Sciatic nerve (tissue), 2 donors: ENCODE data around the gene SUGCT. TPM values are rescaled to one million over a fixed set of nuclear protein-coding genes. Genes with fewer than 3 reads are reported as not detected.

Experiments
- ATAC-seq: fragments of 200-7000 bp; cut with Tn5 transposase; one replicate; pipeline ENCODE4 v1.9.1; 2020; ENCODE audit warnings: mild to moderate bottlenecking, moderate library complexity
- DNase-seq: peaks from one replicate; pipeline ENCODE4 v3.0.0-alpha.2; 2020; ENCODE audit warnings: low spot score
- intact Hi-C: fragments of 100-400 bp; cut with DNase I; formaldehyde crosslinking; loops from one replicate; pipeline ENCODE4 v1.14.2; 2022
- total RNA-seq: library from RNA; stranded (reverse); fragmentation: NEBNext Ultra II Directional; extraction: Animal tissue kit (Norgen Biotek cat#: 25700); gene quantifications from one replicate; pipeline ENCODE4 v1.2.1, GENCODE V29; 2021
- donor health status: DM: no; HTN: no; CAD: no.
- donor health status: DM: no; HTN: no; CAD: no.

SUGCT gene
- total RNA-seq, 1 donor from 2014 or later, result 7.2 TPM

DNA sequence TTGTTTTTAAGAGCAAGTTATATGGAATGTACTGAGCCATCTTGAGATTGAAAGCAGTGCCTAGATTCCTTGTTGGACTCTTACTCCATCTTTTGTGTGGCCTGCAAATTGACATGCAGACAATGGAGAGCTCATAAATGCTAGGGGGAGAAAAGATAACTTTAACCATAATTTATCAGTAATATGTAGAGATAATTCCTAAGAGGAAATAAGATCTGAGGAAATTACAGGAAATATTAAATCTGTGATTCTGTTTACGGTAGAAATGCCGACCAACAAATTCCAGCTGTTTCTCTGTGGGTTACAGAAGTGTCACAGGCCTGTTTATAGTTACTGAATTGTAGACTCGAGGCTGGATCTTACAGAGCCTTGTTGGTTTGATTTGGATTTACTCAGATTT, 348.0 kb downstream of the SUGCT start:
- ATAC-seq, result no peak
- DNase-seq, result no peak
- intact Hi-C loops, result no loop called here

DNA sequence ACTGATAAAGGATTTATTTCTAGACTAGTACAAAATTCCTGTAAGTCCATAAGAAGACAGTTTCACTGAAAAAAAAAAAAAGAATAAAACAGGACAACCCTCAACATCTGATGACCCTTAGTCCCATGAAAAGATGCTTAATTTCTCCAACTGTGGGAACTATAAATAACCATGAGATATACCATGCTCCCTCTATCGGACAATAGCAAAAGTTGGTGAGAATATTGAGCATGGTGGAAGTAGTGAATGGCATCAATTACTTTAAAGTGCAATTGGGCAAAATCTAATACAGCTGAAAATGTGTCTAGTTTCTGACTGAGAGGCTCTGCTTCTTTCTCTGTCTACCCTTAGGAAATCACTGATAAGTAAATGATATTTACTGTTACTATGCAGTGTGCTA, 348.8 kb downstream of the SUGCT start:
- intact Hi-C loops, result no loop called here
- ATAC-seq (no peak), DNase-seq (no peak)

- intact Hi-C loops, result loop anchor here (5.0 kb wide), 1 partner anchor 397 kb away; no protein-coding TSS in a partner anchor
- DNase-seq (no peak), ATAC-seq (no peak)
Measured at GRCh38 chr7:40489844-40490602, 355.2 kb downstream of the SUGCT start.

GRCh38 chr7:40490603-40490924, 355.8 kb downstream of the SUGCT start:
- intact Hi-C loops, result no loop called here
- DNase-seq (no peak), ATAC-seq (no peak)

GRCh38 chr7:40492946-40493345, 358.1 kb downstream of the SUGCT start:
- ATAC-seq, result no peak
- DNase-seq, result no peak
- intact Hi-C loops, result no loop called here

GRCh38 chr7:40493609-40494051, 358.8 kb downstream of the SUGCT start:
- DNase-seq (no peak), ATAC-seq (peak; percentile 76)
- intact Hi-C loops, result no loop called here

GRCh38 chr7:40498924-40499510, 364.2 kb downstream of the SUGCT start:
- no peak for DNase-seq

DNA sequence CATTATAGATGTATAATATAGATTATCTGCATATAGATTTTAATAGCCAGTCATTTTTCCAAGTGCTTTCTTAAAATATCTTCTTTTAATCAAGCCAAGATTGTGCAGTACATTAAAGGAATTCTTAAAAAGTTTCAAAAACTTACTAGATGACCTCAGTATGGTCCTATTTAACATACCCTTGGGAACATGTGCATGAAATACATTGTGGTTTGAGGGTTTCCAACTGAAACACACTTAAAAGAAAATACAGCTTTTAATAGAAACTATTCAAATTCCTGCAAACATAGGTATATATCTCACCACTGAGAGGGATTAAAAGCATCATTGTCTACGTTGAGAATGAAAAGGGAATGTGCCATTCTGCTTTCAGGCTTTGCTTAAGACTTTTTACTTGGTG, 364.9 kb downstream of the SUGCT start:
- ATAC-seq, result no peak
- intact Hi-C loops, result no loop called here
- no peak for DNase-seq

More at GRCh38 chr7:40498924-40499510, 364.2 kb downstream of the SUGCT start:
- no peak for ATAC-seq
- intact Hi-C loops, result no loop called here

DNA sequence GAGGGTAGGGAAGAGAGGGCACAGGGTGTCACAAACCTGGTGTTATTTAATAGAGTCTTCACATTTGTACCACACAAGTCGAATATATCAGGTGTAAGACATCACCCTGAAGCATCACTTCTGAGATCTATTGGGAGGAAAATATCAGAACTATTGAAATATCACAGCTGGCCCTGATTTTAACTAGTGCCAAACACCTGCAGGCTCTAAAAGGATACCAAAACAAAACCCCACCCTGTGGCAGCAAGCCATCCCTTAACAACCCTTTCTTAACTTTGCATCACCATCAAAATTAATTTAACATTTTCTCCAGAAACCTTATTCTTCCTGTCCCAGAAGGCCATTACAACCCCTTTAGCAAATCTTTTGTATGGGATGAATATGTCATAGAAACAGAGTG, 365.4 kb downstream of the SUGCT start:
- intact Hi-C loops, result no loop called here
- ATAC-seq (peak; percentile 53), DNase-seq (no peak)

DNA sequence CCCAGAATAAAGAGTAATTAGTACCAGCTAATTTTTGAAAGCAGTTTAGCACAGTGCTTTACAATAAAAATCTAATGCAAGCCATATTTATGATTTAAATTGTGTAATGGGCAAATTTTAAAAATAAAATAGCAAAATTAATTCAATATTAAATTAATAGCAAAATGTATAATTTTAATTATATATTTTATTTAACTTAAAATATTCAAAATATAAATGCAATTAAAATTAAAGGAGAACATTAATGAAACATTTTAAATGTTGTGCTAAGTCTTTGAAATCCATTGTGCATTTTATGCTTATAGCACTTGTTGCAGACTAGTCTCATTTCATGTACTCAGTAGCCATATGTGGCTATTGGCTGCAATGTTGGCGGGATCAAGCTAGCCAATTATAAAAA, 367.6 kb downstream of the SUGCT start:
- intact Hi-C loops, result no loop called here
- no peak for ATAC-seq
- no peak for DNase-seq

DNA sequence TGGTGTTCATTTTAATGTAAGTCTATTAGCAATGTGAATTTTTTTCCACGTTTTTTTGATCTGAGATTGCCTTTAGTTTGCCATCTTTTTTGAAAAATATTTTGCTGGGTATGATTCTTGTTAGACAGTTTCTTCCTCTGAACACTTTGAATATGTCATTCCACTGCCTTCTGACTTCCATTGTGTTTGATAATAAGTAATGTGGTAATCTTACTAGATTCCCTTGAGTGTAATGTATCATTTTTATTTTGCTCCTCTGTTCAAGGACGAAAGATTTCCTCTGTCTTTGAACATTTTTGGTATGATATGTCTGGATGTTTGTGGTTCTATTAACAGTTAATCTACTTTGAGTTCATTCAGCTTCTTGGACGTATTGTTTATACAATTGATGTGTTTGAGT, 371.4 kb downstream of the SUGCT start:
- no peak for ATAC-seq

DNA sequence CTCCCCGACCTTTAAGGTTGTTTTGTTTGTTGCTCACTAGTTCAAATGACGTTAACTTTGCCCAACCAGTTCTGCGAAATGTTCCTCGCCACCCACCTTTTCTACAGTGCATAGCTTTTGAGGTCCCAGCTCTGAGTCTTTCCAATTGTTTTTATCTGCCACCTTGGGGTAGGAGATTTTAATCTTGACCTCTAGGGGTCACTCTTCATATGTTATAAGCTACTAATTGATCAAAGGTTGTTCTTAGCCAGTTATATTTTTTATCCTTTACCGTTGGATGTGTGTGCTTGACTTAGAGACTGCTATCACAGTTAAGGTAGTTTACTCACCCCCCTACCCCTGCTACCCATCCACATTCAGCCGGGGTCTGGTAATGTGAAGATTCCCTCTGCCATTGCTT, 372.4 kb downstream of the SUGCT start:
- intact Hi-C loops, result no loop called here
- ATAC-seq (no peak), DNase-seq (no peak)

More for the DNA sequence above, 371.4 kb downstream of the SUGCT start:
- no peak for DNase-seq
- intact Hi-C loops, result no loop called here

DNA sequence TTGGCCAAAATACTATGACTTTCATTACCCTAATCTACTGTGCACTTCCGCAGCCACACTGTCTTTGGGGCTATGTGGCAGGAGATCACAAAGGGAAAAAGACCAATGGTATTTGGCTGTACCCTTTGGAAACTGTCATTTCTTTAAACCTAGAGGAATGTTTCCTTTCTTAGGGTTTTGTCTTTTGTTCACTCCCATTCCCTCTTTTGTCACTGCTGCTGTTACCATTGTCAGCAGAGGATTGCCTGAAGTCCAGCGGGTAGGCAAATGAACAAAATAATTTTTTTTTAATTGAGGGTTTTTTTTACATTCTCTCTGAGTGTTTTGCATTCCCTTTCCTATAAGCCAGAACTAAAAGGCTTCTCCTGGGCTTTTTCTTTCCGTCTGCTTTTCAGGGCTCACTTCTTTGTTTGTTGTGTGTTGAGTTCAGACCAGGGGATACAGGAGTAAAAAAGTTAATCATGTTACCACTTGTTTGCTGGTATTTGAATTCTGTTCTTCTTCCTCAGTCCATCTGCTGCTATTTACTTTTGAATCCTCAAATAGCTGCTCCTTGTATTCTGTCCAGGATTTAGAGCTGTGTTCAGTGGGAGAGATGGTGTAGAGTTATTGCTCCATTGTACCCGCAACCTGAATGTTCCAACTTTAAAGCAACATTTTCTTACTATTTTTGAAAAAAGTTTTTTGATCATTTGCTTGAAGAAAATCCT, 374.6 kb downstream of the SUGCT start:
- no peak for DNase-seq
- intact Hi-C loops, result no loop called here
- no peak for ATAC-seq

DNA sequence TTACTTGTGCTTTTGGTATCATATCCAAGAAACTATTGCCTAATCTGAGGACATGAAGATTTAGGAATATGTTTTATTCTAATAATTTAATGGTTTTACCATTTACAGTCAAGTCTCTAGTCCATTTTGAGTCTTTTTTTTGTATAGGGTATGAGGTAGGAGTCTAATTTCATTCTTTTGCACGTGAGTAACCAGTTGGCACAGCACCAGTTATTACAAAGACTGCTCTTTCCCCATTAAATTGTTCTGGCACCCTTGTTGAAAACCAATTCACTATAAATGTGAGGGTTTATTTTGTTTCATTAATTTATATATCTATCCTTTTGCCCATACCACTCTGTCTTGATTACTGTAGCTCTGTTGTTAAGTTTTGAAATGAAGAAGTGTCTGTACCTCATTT, 381.6 kb downstream of the SUGCT start:
- ATAC-seq (no peak), DNase-seq (no peak)
- intact Hi-C loops, result no loop called here

GRCh38 chr7:40519009-40519408, 384.2 kb downstream of the SUGCT start:
- intact Hi-C loops, result no loop called here
- DNase-seq (no peak), ATAC-seq (no peak)

GRCh38 chr7:40520986-40521738, 386.4 kb downstream of the SUGCT start:
- DNase-seq (no peak), ATAC-seq (no peak)
- intact Hi-C loops, result no loop called here

DNA sequence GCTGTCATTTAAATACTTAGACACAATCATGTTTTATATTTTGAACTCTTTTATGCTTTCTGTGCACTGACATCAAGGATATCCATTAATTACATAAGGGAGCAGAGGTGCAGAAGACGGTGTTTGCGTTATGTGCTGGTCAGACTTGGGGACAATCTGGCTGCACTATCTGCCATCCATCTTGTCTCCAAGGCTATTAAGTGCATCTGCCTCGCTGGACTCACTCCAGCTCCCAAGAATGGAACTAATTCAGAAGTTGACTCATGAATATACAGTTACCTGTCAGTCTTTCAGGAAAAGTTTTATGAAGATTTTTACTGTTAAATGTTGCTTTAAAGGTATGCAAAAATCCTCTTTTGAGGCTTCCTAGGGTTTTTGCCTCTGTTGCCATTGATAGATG, 391.0 kb downstream of the SUGCT start:
- ATAC-seq, result no peak
- intact Hi-C loops, result loop anchor here (5.0 kb wide), 1 partner anchor 1977 kb away; no protein-coding TSS in a partner anchor

GRCh38 chr7:40526951-40527715, 392.3 kb downstream of the SUGCT start:
- ATAC-seq (no peak), DNase-seq (no peak)
- intact Hi-C loops, result loop anchor here (5.0 kb wide), 1 partner anchor 1975 kb away; no protein-coding TSS in a partner anchor

More for the DNA sequence above, 391.0 kb downstream of the SUGCT start:
- DNase-seq, result no peak

- ATAC-seq, result no peak
- intact Hi-C loops, result loop anchor here (5.0 kb wide), 1 partner anchor 1975 kb away; no protein-coding TSS in a partner anchor
- DNase-seq, result no peak
Measured at GRCh38 chr7:40527723-40528122, 392.9 kb downstream of the SUGCT start.
